M059J (cell line): Measurements from ENCODE around the gene ANAPC1. TPM values are rescaled to one million over a fixed set of nuclear protein-coding genes. Genes with fewer than 3 reads are reported as not detected.
"Not testable (repeated sequence)": the region's sequence is repeated elsewhere in the genome, so short reads cannot be mapped to it uniquely, and the experiment has no call there.

Experiments used
- DNase-seq: peaks from one replicate; pipeline ENCODE4 v3.0.0-alpha.2; 2012; ENCODE audit warnings: low read depth
- total RNA-seq: library from RNA; depleted of rRNA; stranded (reverse); fragments of >200 nt; shearing (Covaris generic); gene quantifications from 2 replicates; pipeline ENCODE4 v1.2.3, GENCODE V29; 2014; rRNA removed

Gene ANAPC1
- total RNA-seq, 1 experiment from 2014 or later, result 29.3 TPM

DNA sequence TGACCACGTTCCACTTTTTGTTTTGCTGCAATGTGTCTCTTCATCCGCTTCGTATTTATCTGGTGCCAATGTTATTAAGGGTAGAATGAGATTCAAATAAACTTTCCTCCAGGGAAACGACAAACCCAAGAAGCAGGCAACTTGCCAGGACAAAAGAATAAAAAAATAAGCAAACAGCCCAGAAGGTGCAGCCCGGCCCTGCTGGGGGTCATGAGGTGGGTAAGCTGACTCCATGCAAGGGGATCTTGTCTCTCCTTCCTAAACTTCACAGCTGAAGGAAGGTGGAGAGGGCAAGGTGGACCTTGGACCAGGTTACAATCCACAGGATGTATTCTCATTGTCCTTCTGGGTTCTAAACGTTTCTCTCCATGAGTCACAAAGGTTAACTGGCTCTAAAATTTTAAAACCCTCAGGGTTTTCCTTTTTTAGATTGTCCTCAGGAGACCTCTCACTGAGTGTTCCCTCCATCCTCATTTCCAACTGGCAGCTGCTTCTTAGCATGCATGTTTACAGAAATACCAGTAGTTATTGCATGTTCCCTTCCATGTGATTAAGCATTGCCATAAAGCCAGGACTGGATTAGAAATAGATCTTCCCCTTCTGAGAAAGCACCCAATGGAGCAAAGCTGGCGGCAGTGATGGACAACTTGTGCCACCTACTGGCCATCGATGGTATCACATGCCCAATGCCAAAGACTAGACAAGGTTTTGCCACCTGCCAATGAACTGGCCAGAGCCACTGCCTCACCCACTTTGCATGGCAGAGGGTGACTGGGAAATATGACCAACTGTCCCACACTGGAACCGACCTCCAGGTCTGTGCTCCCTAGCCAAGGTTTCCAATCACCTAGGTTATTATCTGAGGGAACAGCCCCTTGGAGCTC lies 147.9 kb downstream of the ANAPC1 start:
- peak; percentile 95 for DNase-seq

DNA sequence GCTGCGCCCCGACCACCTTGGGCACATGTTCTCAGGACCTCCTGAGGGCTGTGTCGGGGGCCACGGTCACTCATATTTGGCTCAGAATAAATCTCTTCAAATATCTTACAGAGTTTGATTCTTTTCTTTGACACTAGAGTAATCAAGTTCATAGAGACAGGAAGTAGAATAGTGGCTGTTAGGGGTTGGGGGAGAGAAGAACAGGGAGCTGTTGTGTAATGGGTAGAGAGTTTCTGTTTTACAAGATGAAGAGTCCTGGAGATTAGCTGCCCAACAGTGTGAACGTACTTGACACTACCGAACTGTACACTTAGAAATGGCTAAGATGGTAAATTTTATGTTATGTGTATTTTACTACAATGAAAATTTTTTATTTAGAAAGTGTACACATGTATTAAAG lies 148.6 kb downstream of the ANAPC1 start:
- DNase-seq, result not testable (repeated sequence)

DNA sequence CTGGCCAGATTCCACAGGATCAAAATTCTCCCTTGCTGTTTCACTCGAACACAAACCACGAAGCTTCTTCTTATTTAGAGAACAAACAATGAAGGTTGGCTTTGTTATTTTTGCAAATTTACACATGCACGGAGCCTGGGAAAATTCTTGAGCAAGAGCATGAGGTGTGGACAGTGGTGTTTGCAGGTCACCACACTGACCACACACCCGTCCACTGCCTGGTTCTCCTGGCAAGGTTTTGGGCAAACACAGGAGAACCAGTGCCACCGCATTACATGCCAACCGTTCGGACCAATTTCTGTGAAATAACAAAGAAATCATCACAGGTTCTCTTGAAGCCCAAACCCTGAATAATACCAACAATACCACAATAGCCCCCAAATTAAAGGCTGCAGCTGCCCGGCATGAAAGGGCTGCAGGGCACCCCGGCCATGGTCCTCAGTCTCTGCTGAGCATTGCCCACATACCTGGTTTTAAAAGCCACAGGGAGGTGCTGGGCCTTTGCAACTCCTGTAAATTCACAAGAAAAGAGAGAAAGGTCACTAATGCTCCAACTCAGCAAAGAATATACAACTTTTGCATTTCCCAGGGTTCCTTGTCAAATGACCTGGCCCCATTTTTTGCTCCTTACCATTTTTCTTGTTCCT lies 154.1 kb downstream of the ANAPC1 start:
- DNase-seq, result not testable (repeated sequence)

DNA sequence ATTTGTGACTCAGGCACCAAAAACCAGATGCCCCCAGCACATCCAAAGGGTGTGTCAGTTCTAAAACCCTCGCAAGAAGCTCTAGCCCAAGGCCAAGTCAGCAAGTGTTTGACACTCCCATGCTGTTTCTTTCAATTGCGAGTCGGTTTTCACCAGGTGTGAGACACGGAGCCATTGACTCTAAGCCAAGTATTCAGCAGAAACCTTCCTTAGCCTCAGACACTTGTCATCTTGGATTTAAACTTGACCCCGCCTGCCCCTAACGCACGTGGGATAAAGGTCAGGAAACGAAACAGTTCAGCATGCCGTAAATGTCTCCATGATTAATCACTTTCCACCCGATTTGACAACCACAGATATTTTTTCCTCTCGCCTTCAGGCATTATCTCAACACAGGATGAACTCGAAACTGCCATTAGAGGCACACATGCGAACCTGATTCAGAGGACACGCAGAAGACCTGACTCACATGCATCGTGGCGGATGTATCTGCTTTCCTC lies 156.3 kb downstream of the ANAPC1 start:
- peak; percentile 87 for DNase-seq

DNA sequence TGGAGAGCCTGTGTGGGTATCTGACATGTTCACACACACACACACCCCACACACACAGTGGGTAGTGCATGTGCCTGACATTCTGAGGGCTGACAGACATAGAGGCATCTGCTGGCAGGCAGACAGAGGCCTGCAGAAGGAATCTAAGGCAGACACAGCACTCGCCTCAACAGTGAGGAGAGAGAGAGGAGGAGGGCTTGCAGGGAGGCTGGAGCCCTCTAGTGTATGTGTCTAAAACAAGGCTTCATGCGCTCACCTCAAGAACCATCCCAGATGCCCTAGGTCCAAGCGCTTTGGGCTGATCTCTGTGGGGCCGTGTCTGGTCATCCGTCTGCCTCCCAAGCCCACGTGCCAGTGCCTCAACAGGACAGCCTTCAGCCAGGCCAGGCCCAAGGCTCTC lies 158.3 kb downstream of the ANAPC1 start:
- peak; percentile 51 for DNase-seq

DNA sequence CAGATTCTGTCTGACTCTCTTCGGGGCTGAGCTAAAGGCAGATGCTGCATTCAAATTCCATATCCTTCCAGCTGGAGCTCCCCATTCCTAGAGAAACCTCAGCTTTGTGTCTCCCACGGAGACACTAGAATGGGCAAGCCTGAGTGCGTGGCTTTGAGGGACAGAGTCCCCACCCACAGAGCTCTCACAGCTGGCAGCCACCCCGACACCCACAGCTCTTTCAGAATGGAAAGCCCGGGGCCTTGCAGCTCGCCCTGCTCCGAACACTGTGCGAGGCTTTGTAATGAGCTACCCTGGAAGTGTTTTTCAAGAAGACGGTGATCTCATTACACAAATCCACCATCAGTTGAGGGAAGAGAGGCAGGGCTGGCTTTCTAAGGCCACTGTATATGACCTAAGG lies 164.4 kb downstream of the ANAPC1 start:
- not testable (repeated sequence) for DNase-seq

Other genes starting within 250 kb of the ANAPC1 start
- gene MERTK, start 14.4 kb upstream of the ANAPC1 start, total RNA-seq, result 0.25 TPM in 1 of 2 replicates, not detected in the other
- gene TMEM87B, start 171.1 kb upstream of the ANAPC1 start, total RNA-seq, result 21.9 and 27.3 TPM in 2 replicates